MCF 10A (cell line): Measurements from ENCODE around the gene CHRNA7. TPM values are rescaled to one million over a fixed set of nuclear protein-coding genes. Genes with fewer than 3 reads are reported as not detected.
"Not testable (repeated sequence)": the region's sequence is repeated elsewhere in the genome, so short reads cannot be mapped to it uniquely, and the experiment has no call there.

Experiments
- BruUV-seq: library from RNA; stranded (reverse); fragments of 400-500 nt; replicated peaks from 2 replicates; lab custom pipeline; 2021; lab: Mats Ljungman, UMichigan
- CTCF ChIA-PET: fragments of 300-600 bp; sonication (Branson Sonifier 250); formaldehyde crosslinking; extraction: SDS; loops from one replicate; lab custom pipeline; 2021; ENCODE audit warnings: antibody characterized with exemption, inconsistent platforms; lab: Yijun Ruan, JAX
- POLR2A ChIA-PET: fragments of 300-600, 350-650 bp; sonication (Branson Sonifier 250); formaldehyde crosslinking; extraction: SDS; loops from one replicate; lab custom pipeline; 2020; ENCODE audit warnings: antibody characterized with exemption, inconsistent platforms; lab: Yijun Ruan, JAX
- DNase-seq: peaks from one replicate; pipeline ENCODE4 v3.0.0-alpha.2; 2018; ENCODE audit not compliant: unreplicated experiment
- H3K27ac Mint-ChIP-seq: one replicate; pipeline ENCODE4 v1.8.0; 2022; ENCODE audit warnings: mild to moderate bottlenecking, low read depth, mixed read lengths; ENCODE audit not compliant: unreplicated experiment
- H3K27me3 Mint-ChIP-seq: one replicate; pipeline ENCODE4 v1.8.0; 2022; ENCODE audit warnings: mixed read lengths; ENCODE audit not compliant: insufficient read depth, unreplicated experiment
- H3K36me3 Mint-ChIP-seq: one replicate; pipeline ENCODE4 v1.8.0; 2022; ENCODE audit warnings: mild to moderate bottlenecking, moderate library complexity, mixed read lengths; ENCODE audit not compliant: insufficient read depth, unreplicated experiment
- H3K4me1 Mint-ChIP-seq: one replicate; pipeline ENCODE4 v1.8.0; 2022; ENCODE audit warnings: mixed read lengths; ENCODE audit not compliant: insufficient read depth, unreplicated experiment
- H3K4me3 Mint-ChIP-seq: one replicate; pipeline ENCODE4 v1.8.0; 2022; ENCODE audit warnings: mild to moderate bottlenecking, moderate library complexity, mixed read lengths; ENCODE audit not compliant: unreplicated experiment
- H3K9me3 Mint-ChIP-seq: one replicate; pipeline ENCODE4 v1.8.0; 2022; ENCODE audit warnings: mixed read lengths; ENCODE audit not compliant: unreplicated experiment
- intact Hi-C: fragments of 100-400 bp; cut with micrococcal nuclease; formaldehyde crosslinking; loops from 2 replicates; pipeline ENCODE4 v1.14.1; 2022
- total RNA-seq: library from RNA; stranded (reverse); gene quantifications from 2 replicates; pipeline ENCODE4 v1.2.3, GENCODE V29; 2022
- TF ChIP-seq, protein P1 (sequence below): fragments of 200-600 bp; IDR thresholded peaks from one replicate; pipeline ENCODE4 v1.8.0; 2022; ENCODE audit warnings: antibody characterized with exemption, mild to moderate bottlenecking; ENCODE audit not compliant: unreplicated experiment

The CHRNA7 gene
- total RNA-seq, 1 experiment from 2014 or later = 0.23 TPM

- no peak for DNase-seq
- intact Hi-C loops = no loop called here
- no TSS peak for BruUV-seq
- POLR2A ChIA-PET = no interaction called here
- no peak overlapping the region for H3K27ac Mint-ChIP-seq
- no peaks in the 10 kb centered on the region for H3K36me3 Mint-ChIP-seq
- TF ChIP-seq, protein P1, sequence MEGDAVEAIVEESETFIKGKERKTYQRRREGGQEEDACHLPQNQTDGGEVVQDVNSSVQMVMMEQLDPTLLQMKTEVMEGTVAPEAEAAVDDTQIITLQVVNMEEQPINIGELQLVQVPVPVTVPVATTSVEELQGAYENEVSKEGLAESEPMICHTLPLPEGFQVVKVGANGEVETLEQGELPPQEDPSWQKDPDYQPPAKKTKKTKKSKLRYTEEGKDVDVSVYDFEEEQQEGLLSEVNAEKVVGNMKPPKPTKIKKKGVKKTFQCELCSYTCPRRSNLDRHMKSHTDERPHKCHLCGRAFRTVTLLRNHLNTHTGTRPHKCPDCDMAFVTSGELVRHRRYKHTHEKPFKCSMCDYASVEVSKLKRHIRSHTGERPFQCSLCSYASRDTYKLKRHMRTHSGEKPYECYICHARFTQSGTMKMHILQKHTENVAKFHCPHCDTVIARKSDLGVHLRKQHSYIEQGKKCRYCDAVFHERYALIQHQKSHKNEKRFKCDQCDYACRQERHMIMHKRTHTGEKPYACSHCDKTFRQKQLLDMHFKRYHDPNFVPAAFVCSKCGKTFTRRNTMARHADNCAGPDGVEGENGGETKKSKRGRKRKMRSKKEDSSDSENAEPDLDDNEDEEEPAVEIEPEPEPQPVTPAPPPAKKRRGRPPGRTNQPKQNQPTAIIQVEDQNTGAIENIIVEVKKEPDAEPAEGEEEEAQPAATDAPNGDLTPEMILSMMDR = no peak
- CTCF ChIA-PET = interaction anchor here (0.6 kb wide), 1 partner anchor 580 kb away, joined by 4 read pairs; no protein-coding TSS in a partner anchor
- H3K4me3 Mint-ChIP-seq = no peak overlapping the region
- peaks cover 24% of the 10 kb centered on the region for H3K27me3 Mint-ChIP-seq
- H3K9me3 Mint-ChIP-seq = no peaks in the 10 kb centered on the region
- no peaks in the 10 kb centered on the region for H3K4me1 Mint-ChIP-seq
Observed at GRCh38 chr15:32148833-32149555, 118.7 kb downstream of the CHRNA7 start.

GRCh38 chr15:32152574-32152973 is 122.3 kb downstream of the CHRNA7 start:
- no peaks in the 10 kb centered on the region for H3K4me1 Mint-ChIP-seq
- no peak overlapping the region for H3K4me3 Mint-ChIP-seq
- ChIA-PET CTCF (no interaction called here), POLR2A (no interaction called here)
- no TSS peak for BruUV-seq
- TF ChIP-seq, protein P1 = no peak
- H3K9me3 Mint-ChIP-seq = no peaks in the 10 kb centered on the region
- H3K27me3 Mint-ChIP-seq = peaks cover 24% of the 10 kb centered on the region
- intact Hi-C loops = no loop called here
- DNase-seq = no peak
- no peak overlapping the region for H3K27ac Mint-ChIP-seq
- no peaks in the 10 kb centered on the region for H3K36me3 Mint-ChIP-seq

DNA sequence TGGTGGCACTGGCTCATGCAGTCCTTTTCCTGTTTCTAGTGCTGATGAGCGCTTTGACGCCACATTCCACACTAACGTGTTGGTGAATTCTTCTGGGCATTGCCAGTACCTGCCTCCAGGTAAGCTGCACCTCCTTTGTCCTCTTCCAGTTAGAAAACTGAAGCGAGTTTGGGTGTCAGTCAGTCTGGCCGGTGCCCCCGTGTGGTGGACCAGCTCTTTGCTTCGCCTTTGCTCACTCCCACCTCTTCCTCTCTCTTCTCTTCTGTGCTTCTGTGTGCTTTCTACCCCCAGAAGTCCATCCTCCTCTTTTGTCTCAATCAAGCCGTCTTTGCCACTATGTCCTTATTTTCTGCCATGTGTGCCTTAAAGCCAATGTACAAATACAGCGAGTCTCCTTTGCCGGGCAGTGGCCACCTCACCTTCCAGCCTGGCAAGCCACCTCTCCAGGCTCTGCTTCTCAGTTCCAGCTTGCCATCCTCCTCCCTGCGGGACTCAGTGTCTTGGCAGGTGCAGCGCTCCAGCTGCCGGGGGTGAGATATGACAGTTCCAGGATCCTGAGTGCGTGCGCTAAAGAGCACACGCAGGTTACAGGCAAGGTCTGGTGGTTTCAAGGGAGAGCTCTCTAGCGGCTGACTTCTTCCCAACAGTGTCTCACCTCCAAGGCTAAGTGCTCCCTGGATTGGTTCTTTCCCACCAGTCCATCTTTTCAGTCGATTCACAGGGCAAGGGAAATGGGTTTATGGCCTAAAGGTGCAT is 123.7 kb downstream of the CHRNA7 start:
- H3K4me3 Mint-ChIP-seq, POLR2A ChIA-PET, BruUV-seq, DNase-seq, H3K36me3 Mint-ChIP-seq, CTCF ChIA-PET, H3K9me3 Mint-ChIP-seq, H3K4me1 Mint-ChIP-seq, H3K27ac Mint-ChIP-seq, intact Hi-C loops: not testable (repeated sequence)
- H3K27me3 Mint-ChIP-seq = peaks cover 24% of the 10 kb centered on the region

GRCh38 chr15:32162143-32162542 is 131.8 kb downstream of the CHRNA7 start:
- H3K36me3 Mint-ChIP-seq, DNase-seq, H3K27ac Mint-ChIP-seq, intact Hi-C loops, H3K4me1 Mint-ChIP-seq, H3K27me3 Mint-ChIP-seq, H3K9me3 Mint-ChIP-seq, POLR2A ChIA-PET, BruUV-seq, CTCF ChIA-PET, H3K4me3 Mint-ChIP-seq: not testable (repeated sequence)

GRCh38 chr15:32164065-32164464 is 133.8 kb downstream of the CHRNA7 start:
- DNase-seq, intact Hi-C loops, H3K27ac Mint-ChIP-seq, H3K4me1 Mint-ChIP-seq, CTCF ChIA-PET, H3K36me3 Mint-ChIP-seq, POLR2A ChIA-PET, BruUV-seq, H3K4me3 Mint-ChIP-seq, H3K27me3 Mint-ChIP-seq, H3K9me3 Mint-ChIP-seq: not testable (repeated sequence)

DNA sequence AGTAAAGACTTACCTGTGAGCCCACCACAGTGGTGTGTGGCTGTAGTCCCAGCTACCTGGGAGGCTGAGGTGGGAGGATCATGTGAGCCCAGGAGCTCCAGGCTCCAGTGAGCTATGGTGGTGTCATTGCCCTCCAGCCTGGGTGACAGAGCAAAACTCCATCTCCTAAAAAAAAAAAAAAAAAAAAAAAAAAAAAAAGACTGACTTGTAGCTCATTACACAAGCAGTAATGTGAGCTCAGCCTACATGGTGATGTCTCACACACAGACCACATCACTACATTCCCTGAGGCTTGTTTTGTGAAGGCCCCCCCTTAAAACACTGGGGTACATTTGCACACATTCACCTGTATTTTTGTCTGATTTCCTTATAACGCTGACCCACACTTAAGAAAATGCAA is 134.4 kb downstream of the CHRNA7 start:
- CTCF ChIA-PET, H3K27me3 Mint-ChIP-seq, H3K4me1 Mint-ChIP-seq, intact Hi-C loops, POLR2A ChIA-PET, H3K9me3 Mint-ChIP-seq, DNase-seq, H3K36me3 Mint-ChIP-seq, H3K4me3 Mint-ChIP-seq, BruUV-seq, H3K27ac Mint-ChIP-seq: not testable (repeated sequence)

GRCh38 chr15:32165775-32166174 is 135.5 kb downstream of the CHRNA7 start:
- POLR2A ChIA-PET, H3K4me3 Mint-ChIP-seq, H3K9me3 Mint-ChIP-seq, H3K27ac Mint-ChIP-seq, H3K27me3 Mint-ChIP-seq, BruUV-seq, CTCF ChIA-PET, H3K4me1 Mint-ChIP-seq, intact Hi-C loops, H3K36me3 Mint-ChIP-seq, DNase-seq: not testable (repeated sequence)
